Retinal pigment epithelial cell (primary cell): Measurements from ENCODE around the gene ZCCHC7.

ENCODE experiments used
- DNase-seq: peaks from one replicate; pipeline ENCODE4 v3.0.0-alpha.2; 2010; ENCODE audit warnings: low read depth
- H3K4me3 ChIP-seq: 2 replicates; pipeline ENCODE4 v1.5.1; 2011; ENCODE audit warnings: mild to moderate bottlenecking, low read length, control low read depth, moderate library complexity
- TF ChIP-seq, protein P1 (sequence below): conservative IDR thresholded peaks from 2 replicates; pipeline ENCODE4 v1.5.1; 2011; ENCODE audit warnings: low read depth, low read length, control low read depth, inconsistent platforms

The ZCCHC7 gene

DNA sequence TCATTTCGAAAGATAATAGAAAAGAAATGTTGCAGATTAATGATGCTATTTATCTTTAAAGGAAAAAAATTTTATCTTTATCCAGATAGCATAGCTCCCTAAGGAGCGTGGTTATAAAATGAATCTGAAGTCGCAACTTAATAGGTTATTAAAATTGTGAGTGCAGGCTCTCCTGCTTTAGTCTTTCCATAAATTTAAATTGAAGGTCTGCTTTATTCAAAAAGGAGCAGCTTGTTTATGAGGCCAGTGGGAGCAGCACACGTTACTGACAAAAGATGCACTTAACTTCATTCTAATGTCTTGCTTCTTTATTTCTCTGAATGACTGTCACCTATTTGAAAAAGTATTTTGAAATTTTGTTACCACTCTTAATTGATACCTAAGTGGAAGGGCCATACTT, 95.0 kb downstream of the ZCCHC7 start:
- TF ChIP-seq, protein P1, sequence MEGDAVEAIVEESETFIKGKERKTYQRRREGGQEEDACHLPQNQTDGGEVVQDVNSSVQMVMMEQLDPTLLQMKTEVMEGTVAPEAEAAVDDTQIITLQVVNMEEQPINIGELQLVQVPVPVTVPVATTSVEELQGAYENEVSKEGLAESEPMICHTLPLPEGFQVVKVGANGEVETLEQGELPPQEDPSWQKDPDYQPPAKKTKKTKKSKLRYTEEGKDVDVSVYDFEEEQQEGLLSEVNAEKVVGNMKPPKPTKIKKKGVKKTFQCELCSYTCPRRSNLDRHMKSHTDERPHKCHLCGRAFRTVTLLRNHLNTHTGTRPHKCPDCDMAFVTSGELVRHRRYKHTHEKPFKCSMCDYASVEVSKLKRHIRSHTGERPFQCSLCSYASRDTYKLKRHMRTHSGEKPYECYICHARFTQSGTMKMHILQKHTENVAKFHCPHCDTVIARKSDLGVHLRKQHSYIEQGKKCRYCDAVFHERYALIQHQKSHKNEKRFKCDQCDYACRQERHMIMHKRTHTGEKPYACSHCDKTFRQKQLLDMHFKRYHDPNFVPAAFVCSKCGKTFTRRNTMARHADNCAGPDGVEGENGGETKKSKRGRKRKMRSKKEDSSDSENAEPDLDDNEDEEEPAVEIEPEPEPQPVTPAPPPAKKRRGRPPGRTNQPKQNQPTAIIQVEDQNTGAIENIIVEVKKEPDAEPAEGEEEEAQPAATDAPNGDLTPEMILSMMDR = no peak
- DNase-seq = no peak
- no peak overlapping the region for H3K4me3 ChIP-seq

DNA sequence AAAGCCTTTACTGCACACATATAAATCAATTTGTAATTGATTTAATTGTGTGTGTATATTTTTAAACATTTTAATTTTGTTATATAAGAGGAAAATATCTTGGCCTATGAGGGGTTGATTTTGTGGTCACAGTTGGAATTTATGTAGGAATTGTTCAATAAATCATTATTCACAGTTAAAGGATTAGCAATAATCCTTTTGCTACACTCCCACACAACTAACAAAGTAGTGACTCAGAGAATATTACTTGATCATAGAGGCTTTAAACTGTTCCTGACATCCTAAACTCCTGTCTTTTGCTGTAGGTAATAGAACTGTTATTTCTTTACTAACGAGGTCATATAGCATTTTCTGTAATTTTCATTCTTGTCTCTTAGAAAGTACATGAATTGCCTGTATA, 95.5 kb downstream of the ZCCHC7 start:
- peak; percentile 77 for DNase-seq
- H3K4me3 ChIP-seq = no peak overlapping the region
- TF ChIP-seq, protein P1 = no peak

DNA sequence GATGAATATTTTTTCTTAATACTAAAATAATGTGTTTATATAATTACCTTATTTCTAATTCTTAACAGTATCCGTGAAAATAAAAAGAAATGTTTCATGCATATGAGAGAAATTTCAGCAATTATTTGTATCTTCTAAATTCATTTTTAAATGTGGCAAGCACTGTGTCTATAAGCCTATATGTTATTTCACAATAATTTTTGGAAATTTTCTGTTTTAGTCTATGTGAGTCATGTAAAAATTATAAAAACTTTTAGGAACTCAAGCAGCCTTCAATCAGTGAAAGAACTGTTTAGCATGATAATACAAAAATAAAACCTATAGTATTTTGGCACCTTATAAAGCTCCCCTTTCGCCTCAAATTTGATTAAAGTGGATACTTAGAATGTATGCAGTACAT, 96.8 kb downstream of the ZCCHC7 start:
- TF ChIP-seq, protein P1 = no peak
- no peak for DNase-seq
- H3K4me3 ChIP-seq = no peak overlapping the region

GRCh38 chr9:37218800-37219425, 98.5 kb downstream of the ZCCHC7 start:
- DNase-seq = peak; percentile 7
- TF ChIP-seq, protein P1 = no peak
- H3K4me3 ChIP-seq = no peak overlapping the region

DNA sequence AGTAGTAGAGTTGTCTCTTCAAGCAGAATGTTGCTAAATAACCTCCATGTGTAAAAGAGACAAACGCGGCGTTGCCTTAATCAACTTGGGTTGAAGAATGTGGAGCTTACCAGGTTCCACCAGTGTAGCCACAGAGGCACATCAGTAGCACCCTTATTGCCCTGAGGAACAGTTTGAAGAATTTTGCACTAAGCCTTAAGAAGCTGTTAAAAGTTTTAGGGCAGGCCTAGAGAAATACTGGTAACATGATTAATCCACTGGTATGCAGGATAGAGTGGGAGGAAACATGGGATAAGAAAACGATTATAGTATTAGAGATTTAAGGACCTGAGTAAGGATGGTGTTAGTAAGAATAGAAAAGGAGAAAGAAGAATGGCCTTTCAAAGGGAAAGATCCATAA, 100.6 kb downstream of the ZCCHC7 start:
- H3K4me3 ChIP-seq = no peak overlapping the region
- DNase-seq = peak; percentile 60
- TF ChIP-seq, protein P1 = no peak

DNA sequence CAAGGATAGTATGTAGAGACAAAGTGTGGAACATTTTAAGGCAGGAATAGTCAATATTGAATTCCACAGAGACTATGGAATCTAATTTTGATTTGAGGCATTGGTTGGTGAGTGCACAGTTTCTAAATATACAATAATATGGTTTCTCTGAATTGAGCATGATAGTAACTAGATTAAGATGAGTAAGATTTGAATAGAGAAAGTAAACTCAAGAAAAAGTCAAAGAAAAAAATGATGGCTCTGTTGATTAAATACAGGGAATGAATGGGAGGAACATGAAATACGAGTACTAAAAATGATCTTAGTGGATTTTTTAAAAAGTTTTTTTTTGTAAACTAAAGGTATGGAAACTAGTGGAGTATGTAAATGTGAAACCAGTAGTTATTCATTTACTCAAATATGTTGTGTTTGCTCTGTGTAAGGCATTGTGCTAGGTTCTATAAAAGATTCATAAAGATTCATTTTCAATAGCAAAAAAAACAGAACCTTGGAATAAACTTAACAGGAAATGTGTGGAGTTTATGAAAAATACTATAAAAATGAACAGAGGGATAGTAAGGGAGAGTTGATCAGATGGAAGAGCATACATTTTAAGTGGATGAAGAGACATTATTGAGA, 101.2 kb downstream of the ZCCHC7 start:
- DNase-seq = no peak
- H3K4me3 ChIP-seq = no peak overlapping the region
- TF ChIP-seq, protein P1 = no peak

GRCh38 chr9:37229455-37229854, 109.1 kb downstream of the ZCCHC7 start:
- TF ChIP-seq, protein P1 = no peak
- no peak for DNase-seq
- no peak overlapping the region for H3K4me3 ChIP-seq
